GM11168 (cell line): ENCODE data around the gene VDAC1.
"Not testable (repeated sequence)": the region's sequence is repeated elsewhere in the genome, so short reads cannot be mapped to it uniquely, and the experiment has no call there.

Experiments
- in situ Hi-C: fragments of 300-500 bp; cut with MboI; formaldehyde crosslinking; loops from one replicate; pipeline ENCODE4 v1.12.0; 2022; ENCODE audit warnings: low sequenced_read_pairs; ENCODE audit not compliant: unreplicated experiment

Gene VDAC1

DNA sequence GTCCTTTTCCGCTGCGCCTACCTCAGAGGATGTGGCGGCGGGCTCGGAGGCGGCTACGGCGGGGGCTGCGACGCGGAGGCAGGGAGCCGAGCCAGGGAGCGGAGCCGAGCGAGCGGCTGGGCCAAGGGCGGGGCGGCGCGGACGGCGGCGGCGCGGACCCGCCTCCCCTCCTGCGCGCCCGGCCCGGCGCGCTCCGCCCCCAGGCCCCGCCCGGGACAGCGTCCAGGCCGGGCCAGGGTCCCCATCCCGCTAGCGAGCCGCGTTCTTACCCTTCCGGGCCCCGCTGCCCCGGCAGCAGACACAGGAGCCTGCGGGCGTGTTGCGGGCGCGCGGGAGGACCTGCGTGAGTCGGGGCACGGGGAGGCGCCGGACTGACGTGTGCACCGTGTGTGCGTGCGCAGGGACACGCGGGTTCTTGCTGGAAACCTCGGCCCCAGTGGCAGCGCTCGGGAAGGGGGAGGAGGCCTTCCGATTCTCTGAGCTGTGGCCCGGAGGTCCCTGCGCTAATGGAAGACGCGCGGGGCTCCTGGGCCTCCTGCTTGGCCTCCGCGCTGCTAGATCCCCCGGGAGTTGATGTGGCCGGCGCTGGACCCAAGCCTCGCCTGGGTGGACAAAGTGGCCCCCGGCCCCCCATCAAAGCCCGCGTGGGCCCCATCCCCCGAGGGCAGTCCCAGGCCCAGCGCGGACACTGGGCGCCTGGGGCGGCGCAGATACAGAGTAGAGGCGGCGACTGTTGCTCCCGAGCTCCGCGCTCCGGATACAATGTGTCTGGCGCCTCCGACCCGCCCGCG is at the start of gene VDAC1:
Gene VDAC1, minus strand, starts transcription at position 350 of the 791 bp plus-strand sequence. CDS start 11,963 bp downstream, outside the sequence.
- in situ Hi-C loops: no loop called here

DNA sequence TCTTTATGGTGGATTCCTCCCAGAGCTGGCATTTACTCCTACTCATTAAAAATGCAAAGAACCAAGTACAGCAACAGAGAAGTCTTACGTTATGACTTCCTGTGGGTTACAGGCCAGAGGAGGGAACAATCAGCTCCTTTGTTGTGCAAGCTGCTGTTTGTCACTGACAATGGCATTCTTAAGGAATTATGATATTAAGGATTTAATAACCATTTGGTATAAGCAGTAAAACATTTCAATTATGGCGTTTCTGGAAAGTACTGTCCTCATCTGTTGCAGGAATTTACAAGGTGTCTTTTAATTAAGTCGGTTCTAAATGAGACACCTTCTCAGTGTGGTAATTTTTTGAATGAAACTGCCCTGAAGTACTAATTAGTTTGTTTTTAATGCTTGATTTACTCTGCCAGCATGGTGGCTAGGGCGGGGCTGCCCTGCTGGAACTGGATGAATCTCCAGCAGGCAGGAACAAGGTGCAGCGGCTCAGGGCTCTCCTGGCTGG is 49.1 kb upstream of the VDAC1 start:
- in situ Hi-C loops: no loop called here

DNA sequence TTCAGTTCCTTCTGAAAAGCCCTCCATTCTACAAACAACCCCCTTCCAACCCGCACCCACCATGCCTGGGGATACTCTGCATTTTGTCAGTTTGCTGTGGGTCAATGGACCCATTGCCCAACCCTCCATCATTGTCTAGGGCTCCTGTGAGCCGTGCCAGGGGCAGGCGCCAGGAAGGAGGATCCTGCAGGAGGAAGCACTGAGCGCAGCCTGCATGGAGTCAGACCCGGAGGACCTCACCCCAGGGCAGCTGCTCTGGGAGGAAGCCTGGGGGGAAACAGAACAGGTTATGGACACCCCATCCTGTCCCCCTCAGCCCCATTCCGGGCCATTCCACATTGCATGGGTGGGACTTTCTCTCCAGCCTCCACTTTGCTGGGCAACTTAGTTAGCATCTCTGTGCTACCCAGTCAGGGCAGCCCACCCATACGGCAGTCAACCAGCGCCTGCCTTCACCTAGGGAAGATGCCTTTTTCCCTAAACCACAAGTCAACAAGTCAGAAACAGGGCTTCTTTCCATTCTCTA is 48.6 kb upstream of the VDAC1 start:
- in situ Hi-C loops: no loop called here

- in situ Hi-C loops: no loop called here
These were observed 46.5 kb upstream of the VDAC1 start for GRCh38 chr5:134051305-134051704.

DNA sequence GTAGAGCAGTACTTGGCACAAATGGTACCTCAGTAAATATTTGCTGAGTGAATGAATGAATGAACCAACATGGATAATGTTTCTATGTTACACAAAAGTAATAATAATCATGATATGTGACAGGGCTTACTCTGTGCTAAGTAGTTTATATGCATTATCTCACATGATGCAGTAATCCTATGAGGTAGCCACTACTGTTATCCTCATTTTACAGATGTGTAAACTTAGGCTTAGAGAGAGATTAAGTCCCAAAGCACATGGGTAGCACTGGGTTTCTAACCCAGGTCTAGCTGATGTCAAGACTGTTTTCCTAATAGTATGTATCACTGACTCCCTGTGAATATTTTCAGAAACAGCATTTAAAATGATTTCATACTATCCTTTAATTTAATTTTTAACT is 44.1 kb upstream of the VDAC1 start:
- in situ Hi-C loops: no loop called here

DNA sequence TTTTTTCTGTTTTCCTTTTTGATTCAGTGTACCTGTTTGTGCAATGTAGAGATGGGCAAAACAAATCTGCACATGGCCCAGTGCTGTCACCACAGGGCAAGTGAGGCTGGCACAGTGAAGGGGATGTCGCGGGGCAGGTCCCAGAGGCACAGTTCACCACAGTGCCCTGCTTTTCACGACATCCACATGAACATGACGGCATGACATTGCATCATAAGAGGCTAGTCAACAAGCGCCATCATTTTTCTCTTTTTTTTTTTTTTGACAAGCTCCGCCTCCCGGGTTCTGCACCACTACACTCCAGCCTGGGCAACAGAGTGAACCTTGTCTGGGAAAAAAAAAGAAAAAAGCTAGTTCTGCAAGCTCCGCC is 42.9 kb upstream of the VDAC1 start:
- in situ Hi-C loops: no loop called here

GRCh38 chr5:134046801-134047686 is 42.3 kb upstream of the VDAC1 start:
- in situ Hi-C loops: no loop called here

DNA sequence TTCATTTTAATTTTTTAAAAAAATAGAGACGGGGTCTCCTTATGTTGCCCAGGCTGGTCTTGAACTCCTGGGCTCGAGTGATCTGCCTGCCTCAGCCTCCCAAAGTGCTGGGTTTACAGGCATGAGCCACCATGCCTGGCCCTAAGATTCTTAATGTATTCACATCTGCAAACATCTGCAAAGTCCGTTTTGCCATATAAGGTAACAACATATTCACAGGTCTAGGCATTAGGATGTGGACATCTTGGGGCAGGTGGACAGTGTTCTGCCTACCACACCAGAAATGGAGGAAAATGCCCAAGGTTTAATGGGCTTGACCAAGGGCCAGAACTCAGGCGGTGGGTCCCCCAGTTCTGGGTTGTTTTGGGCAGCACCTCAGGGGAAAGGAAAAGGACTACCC is 41.6 kb upstream of the VDAC1 start:
- in situ Hi-C loops: no loop called here

DNA sequence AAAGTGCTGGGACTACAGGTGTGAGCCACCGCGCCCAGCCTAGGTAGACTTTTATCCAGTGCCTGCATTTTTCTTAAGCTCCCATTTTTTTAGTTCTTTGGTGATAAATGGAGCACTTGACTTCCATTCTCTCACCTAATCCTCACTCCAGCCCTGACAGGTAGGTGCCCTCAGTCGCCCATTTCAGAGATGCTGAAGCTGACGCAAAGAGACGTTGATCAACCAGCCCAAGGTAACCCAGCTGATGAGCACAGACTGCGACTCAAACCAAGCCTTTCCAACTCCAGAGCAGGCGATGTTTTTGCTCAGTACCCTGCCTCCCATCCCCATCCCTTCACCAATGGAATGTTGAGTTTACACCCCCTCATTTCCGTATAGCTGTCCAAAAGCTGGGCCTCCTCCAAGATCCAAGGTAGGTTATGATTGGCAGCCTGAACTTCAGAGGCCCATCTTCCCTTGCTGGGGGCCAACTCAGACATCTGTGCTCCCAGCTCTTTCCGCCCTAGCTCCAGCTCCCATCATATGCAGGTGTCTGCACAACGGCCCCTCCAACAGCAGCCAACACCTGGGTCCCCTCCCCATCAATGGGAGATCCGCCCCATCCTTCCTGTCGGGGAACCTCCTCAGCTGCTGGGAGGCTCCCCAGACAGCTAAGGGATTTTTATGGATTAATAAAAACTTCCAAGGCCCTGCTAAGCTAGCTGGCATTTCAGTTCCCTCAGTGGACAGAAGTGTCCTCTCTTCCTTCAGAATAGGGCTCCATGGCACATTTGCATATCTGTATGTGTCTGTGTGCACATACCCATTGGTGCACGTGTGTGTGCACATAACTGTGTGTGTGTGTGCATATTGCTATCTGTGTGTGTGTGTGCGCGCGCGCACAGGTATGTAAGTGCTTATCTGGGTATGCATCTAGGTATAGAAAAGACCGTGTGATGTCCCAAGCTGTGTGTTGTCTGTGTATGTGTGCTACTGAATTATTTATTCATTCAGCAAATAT is 39.3 kb upstream of the VDAC1 start:
- in situ Hi-C loops: loop anchor here (5.0 kb wide), 2 partner anchors 53 to 98 kb away; no protein-coding TSS in a partner anchor

DNA sequence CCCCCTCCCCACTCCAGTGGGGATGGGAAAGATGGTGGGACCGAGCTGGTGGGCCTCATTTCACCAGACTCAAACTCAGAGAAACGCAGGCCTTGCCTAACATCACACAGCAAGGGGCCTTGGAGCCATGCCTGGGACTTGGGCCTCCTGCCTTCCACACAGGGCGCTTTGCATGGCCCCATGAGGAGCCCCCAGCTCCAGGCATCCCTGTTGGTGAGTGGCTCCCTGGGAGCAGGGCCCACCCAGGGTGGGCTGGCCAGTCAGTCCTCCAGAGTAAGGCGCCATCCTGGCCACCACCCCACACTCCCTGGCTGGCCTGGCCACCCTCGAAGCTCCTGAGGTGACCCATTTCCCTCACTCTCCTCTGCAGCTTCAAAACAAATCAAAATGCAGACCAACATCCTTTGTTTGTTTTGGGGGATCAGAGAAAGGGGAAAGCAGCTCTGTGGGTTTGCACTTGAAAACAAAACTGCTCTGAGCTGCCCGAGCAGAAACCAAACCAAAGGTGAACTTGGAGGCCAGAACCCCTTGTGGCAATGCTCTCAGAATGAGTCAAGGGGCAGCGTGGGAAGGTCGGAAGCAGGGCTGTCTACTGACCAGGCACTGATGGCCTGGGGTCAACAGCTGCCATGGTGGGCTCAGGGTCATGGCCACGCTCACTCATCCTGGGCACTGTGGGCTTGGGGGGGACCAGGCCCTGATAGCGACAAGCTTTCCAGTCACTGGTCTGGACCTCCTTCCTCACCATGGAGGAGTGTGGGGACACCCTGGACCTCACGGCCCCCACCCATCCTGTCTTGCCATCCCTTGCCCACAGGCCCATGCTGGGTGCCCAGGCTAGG is 37.0 kb upstream of the VDAC1 start:
- in situ Hi-C loops: loop anchor here (5.0 kb wide), 2 partner anchors 56 to 101 kb away; no protein-coding TSS in a partner anchor

DNA sequence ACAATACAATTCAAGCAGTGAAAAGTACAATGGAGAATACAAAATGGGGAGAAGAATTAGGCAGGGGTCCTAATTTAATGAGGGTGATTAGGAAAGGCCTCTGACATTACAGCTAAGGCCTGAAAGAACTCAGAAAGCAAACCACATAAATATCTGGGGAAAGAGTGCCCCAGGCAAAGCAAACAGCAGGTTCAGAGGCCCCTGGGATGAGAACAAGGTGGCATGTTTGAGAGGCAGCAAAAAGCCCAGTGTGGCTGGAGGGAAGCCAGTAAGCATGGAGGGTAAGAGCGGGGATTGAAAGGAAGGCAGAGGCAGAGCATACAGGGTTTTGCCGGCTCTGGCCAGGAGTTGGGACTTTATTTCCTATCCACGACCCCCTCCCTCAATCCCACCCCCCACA is 33.4 kb upstream of the VDAC1 start:
- in situ Hi-C loops: no loop called here

DNA sequence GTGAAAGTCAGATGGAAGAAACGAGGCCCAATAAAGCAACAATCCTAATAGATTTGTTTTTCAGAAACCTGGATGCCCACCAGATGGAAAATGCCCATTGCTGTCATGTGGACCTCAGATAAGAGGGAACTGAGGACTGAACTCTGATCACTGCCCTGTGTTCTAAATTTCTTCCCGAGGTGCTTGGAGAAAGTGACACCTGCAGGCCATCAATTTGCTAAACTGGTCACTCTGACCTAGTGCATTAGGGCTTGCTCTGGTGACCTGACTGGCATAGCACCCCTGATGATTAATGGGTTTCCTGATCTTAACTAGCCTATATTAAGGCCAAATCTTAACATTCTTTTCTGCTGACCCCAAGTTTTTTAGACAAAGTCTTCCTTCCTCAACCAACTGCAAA is 32.4 kb upstream of the VDAC1 start:
- in situ Hi-C loops: no loop called here

DNA sequence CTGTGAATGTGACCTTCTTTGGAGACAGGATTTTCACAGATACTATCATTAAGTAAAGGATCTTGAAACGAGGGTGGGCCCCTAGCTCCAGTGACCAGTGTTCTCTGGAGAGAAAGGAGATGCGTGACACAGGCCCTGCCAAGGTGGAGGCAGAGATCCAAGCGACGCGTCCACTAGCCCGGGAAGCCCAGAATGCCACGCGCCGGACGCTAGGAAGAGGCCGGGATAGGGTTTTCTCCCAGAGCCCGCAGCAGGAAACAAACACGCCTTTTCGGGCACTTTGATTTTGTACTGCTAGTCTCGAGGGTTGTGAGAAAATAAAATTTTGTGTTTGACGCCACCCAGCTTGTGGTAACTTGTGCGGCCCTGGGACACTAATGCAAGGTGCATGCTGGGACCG is 29.6 kb upstream of the VDAC1 start:
- in situ Hi-C loops: no loop called here

GRCh38 chr5:134030303-134030964 is 25.7 kb upstream of the VDAC1 start:
- in situ Hi-C loops: not testable (repeated sequence)

DNA sequence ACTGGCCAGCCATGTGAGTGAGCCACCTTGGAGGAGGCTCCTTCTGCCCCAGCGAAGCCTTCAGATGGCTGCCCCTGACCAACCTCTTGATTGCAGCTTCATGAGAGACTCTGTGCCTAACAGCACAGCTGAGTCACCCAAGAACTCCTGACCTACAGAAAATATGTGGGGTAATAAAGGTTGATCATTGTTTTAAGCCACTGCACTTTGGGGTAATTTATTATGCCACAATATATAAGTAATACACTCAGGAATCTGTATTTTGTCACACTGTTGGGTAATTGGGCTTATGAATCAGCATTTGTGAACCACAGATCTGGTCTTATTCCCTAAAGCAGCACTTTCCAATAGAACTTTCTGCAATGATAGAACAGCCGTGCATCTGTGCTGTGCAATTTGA is 24.4 kb upstream of the VDAC1 start:
- in situ Hi-C loops: no loop called here

DNA sequence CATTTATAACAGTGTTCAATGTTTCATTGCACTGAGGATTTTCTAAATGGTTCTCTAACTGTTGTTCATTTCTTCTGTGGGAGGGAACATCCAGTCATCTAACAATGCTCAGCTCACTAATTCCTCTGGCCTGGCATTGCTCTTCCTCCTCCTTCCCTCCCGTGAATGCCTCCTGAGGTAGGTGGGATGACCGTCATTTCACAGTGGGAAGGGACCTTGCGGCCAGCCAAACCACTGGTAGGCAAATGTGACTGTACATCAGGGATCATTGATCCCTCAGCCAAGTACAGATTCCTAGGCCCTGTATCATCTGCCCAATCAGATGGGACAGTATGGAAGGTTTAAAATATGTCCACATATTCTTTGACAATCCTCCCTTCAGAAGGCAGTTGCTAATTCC is 23.7 kb upstream of the VDAC1 start:
- in situ Hi-C loops: no loop called here

DNA sequence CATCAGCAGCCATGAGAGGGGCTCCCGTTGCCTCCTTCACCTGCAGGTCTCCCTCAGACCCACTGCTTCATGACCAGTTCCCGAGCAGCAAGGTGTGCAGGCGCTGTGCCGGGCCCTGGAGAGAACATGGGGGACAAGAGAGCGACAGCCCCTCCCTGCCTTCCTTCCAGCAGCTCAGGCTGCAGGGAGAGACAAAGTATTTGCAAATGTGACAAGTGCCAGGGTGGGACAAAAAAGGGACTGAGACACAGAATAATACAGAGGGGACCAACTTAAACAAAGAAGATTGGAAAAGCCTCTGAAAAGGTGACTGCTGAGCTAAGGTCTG is 22.5 kb upstream of the VDAC1 start:
- in situ Hi-C loops: no loop called here

GRCh38 chr5:134026521-134027287 is 21.9 kb upstream of the VDAC1 start:
- in situ Hi-C loops: no loop called here
